Measurements from ENCODE around the gene RFX8. TPM values are rescaled to one million over a fixed set of nuclear protein-coding genes. Genes with fewer than 3 reads are reported as not detected.

The RFX8 gene
- total and polyA plus RNA-seq, 10 of the 15 experiments (the other 5 are each of a cell fraction or from before 2014, with no cell fraction given) = 0.19 TPM; not detected in 9

GRCh38 chr2:101367508-101367907, 107.4 kb downstream of the RFX8 start (continued):
- TF ChIP-seq CUX1 (IDR thresholded peaks at IDR 0.05; ENCODE audit: insufficient replicate concordance, low read depth, low read length) (no peak), CEBPZ (IDR thresholded peaks at IDR 0.05; ENCODE audit: low read depth, low read length) (no peak), BRCA1 (IDR thresholded peaks at IDR 0.05; ENCODE audit: low read depth, low read length) (no peak), POLR2AphosphoS2 (IDR thresholded peaks at IDR 0.05; ENCODE audit: low read depth, low read length) (no peak), RELB (IDR thresholded peaks at IDR 0.05; ENCODE audit: low read depth) (no peak), ETV6 (conservative IDR thresholded peaks at IDR 0.05 in 1 of 2, IDR thresholded peaks at IDR 0.05 in 1 of 2; ENCODE audit: borderline replicate concordance in 1 of 2, low read depth in 1 of 2) (no peak), ZBED1 (IDR thresholded peaks at IDR 0.05; ENCODE audit: borderline replicate concordance) (no peak), HSF1 (IDR thresholded peaks at IDR 0.05; ENCODE audit: low read depth, low read length) (no peak), SRF (IDR thresholded peaks at IDR 0.05; ENCODE audit: low read depth in 2 of 2, low read length in 2 of 2) (no peak), ZNF274 (IDR thresholded peaks at IDR 0.05; ENCODE audit: insufficient read depth, insufficient read length) (no peak), PAX5 (IDR thresholded peaks at IDR 0.05; ENCODE audit: borderline replicate concordance, low read depth, low read length) (no peak), NFIC (IDR thresholded peaks at IDR 0.05; ENCODE audit: low read depth, low read length) (no peak), CHD1 (IDR thresholded peaks at IDR 0.05; ENCODE audit: low read depth, low read length) (no peak)

All from GM12878 (cell line).